ELR (cell line): ENCODE results near the gene SLC45A3.
"Not testable (repeated sequence)": the region's sequence is repeated elsewhere in the genome, so short reads cannot be mapped to it uniquely, and the experiment has no call there.

Source experiments
- DNase-seq: peaks from one replicate; pipeline ENCODE4 v3.0.0-alpha.2; 2015; ENCODE audit warnings: low read depth

SLC45A3 gene

DNA sequence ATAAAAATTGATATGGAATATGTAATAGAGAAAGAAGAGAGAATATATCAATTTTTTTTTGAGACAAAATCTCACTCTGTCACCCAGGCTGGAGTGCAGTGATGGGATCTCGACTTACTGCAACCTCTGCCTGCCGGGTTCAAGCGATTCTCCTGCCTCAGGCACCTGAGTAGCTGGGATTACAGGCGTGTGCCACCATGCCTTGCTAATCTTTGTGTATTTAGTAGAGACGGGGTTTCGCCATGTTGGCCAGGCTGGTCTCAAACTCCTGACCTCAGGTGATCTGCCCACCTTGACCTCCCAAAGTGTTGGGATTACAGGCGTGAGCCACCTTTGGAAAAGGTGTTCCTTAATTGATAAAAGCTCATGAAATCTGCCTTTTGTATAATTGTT lies 44.2 kb downstream of the SLC45A3 start:
- DNase-seq, result not testable (repeated sequence)

DNA sequence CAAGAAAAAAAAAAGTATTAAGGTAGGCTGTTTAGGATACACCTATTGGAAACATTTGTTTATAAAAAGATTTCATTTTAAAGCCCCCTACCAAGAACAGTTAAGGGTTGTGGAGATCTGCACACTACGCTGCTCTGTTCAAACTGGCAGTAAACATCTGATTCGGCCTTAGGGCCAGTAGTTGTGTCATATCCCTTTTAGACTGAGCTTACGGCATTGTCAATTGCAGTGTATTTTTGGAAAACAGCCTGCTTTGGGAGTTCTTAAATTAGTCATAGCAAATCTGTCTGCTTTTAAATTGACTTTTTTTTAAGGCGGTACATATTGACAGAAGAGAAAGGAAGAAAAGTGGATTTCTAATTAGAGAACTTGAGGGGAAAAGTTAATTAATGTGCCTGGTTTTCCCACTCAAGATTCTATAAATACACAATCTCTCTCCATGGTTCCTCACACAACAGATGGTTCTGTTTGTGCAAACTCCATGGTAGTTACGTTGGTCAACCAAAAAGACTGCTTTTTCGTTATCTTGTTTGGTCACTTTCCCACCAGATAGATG lies 46.8 kb downstream of the SLC45A3 start:
- peak; percentile 65 for DNase-seq

DNA sequence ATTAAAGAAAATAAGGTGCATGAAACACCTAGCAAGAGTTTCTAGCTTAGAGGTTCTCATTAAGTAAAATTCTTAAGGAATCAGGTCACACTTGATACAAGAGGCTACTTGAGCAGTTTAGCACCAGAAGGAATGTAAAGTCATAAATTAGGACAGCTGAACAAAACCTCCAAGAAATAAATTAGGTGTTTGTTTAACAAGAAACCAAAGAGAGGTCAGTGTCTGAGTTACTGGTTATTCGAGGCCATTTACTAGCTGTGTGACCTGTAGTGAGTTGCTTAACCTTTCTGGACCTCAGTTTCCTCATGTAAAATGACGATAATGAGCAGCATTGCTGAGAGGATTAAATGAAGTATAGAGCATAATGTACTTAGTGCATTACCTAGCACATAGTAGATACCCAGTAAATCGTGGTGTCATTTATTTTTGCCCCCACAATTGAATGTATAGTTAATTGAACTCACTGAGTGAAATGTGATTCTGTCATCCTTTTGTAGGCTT lies 47.6 kb downstream of the SLC45A3 start:
- DNase-seq, result no peak

DNA sequence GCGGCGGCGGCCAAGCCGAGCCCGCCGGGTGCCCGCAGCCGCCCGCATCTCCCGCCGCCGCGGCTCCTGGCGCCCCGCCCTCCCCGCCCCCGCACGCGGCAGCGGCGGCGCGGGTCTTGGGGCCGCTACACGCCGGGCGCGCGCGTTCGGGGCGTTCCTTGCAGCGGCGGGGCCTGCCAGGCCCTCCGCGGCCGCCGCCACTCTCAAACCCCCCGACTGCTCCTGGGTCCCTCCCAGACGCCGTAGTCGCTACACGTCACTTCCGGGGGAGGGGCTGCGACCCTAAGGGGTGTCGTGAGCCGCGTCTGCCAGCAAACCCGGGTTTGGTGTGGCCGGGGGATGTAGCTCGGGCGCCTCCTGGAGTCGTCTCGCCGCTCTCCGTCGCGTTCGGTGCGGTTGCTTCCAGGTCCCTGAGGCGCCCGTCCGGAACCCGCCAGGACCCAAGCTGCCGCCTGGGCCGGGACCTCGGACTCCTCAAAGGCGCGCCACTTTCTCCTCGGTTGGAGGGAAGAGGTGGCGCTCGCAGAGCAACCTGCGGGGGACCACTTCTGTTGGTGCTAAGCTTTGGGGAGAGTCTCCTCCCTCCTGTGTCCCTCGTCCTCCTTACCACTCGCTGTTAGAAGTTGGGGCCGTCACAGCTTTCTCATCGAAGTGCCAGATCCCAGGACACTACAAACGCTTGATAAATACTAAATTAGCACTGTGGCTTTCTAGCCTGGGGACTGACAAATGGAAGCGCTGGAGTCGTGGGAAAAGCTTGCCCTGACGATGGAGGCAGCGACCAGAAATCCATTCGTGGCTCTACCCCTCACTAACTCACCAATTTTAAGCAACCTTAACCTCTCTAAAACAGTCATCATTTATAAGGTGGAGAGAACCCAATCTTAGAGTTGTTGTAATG lies 48.3 kb downstream of the SLC45A3 start, which contains the start of gene ELK4:
TSS of gene ELK4 (minus strand) at position 244 of the 901 bp plus-strand sequence. CDS start 8,129 bp downstream, outside the sequence.
- DNase-seq, result peak; percentile 98

DNA sequence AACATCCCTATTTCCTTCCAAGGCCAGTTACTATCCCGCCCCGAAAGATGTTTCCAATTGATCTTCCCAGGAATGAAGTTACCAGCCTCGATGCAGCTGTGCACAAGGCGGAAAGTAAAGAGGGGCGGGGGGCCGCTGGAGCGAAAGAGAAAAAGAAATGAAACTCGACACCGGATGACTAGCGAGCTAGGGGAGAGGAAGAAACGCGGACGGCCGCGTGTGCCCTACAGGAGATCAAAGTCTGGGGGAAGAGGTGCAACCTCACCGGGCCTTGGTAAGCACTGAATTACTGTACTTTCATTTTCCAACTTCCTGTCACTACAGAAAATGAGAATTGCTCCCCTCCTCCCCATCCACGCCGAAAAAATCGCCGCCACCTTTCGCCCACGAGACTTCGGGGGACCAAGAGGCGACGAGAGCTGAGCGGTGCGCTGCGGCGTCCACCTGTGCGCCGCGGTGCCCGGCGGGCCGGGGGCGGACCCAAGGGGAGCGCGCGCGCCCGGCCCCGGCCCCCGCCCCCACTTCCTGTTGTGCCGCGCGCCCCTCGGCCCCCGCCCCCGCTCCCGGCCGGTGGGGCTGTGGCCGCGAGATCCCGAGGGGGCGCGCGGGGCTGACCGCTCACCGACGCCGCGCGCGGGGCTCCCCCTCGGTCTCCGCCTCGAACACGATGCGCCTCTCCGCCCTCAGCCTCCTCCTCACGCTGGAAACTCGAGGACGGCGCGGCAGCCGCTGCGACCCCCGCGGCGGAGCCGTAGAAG lies 49.1 kb downstream of the SLC45A3 start:
- peak; percentile 80 for DNase-seq

DNA sequence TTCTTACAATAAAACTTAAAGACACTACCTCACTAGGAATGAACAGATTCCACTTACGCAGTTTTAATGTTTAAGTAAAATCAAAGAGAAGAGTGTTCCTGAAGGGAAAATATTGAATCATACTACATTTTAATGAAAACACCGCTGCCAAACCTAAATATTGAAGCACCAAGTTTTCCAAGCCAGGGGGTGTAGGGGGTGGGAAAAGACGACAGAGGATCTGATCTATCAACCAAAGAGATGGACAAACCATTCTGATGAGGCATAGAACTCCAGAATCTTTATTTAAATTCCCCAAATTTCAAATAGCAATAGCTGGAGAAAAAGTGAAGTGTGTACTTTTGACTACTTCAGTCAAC lies 49.7 kb downstream of the SLC45A3 start:
- peak; percentile 14 for DNase-seq

DNA sequence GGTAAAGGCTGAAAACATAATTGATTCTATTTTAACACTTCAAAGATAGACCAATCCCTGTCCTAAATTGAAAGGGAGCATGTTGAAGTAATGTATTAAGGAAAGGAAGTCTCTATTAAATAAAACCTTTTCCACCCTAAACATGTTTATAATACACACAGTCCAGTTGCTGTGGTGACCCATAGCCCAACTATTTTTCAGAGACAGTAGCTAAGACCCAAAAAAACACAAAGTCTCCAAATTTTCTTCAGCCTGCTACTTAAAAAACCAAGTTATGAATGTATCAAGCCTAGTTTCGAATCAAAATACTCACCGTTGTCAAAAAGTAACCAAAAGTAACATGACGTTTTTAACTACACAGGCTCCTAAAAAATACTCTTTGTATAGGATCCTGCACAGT lies 50.1 kb downstream of the SLC45A3 start:
- DNase-seq, result peak; percentile 36

DNA sequence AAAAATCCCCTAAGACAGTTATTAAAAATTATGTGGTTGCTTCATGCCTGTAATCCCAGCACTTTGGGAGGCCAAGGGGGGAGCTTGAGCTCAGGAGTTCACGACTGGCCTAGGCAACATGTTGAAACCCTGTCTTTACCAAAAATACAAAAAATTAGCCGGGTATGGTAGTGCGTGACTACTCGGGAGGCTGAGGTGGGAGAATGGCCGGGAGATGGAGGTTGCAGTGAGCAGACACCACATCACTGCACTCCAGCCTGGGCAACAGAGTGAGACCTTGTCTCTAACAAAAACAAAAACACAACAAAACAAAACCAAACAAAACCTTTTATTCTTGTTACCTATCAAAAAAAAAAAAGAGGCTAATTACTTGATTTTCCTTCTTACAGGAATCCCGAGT lies 50.6 kb downstream of the SLC45A3 start:
- DNase-seq, result no peak

DNA sequence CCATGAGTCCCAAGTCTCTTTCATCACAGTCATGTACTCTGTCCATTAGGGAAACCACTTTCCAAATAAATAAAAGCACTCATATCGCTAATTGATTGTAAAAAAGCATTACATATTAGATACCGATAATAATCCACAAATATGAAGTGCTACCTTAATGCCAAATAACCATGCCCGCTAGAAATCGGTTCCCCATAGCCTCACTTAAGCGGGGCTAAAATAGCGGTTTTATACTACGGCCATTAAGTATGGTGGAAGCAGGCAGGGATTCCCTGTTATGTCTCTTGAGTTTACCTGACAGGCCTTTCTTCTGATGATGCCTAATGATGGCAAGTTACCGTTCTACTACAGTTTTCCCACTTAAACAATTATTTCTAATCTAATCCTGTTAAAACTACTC lies 52.4 kb downstream of the SLC45A3 start:
- no peak for DNase-seq

DNA sequence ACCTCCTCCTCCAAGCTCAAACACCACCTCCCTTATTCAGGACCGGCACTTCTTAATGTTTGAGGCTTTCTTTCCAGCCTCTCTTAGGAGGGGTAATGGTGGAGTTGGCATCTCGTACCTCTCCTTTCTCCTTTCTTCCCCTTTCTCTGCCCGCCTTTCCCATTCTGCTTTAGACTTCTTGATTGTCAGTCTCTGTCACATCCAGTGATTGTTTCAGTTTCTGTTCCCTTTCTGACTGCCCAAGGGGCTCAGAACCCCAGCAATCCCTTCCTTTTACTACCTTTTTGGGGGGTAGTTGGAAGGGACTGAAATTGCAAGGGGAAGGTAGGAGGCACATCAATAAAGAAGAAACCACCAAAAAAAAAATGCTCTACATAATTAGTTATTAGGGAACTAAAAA lies 54.1 kb downstream of the SLC45A3 start:
- DNase-seq, result no peak

DNA sequence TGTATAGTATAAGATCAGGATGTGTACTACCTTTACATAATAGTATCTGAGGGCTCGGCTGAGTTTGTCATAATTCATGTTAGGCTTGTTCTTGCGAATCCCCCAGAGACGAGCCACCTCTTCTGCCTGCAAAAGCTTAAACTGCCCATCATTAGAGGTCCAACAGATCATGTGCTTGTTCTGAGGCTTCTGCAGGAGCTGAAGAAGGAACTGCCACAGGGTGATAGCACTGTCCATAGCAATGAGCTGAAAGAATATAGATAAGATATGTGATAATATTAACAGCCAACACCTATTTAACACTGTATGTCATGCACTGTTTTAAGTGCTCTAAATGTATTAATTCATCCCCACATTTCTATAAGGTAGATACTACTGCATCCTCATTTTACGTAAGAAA lies 56.7 kb downstream of the SLC45A3 start:
- no peak for DNase-seq

DNA sequence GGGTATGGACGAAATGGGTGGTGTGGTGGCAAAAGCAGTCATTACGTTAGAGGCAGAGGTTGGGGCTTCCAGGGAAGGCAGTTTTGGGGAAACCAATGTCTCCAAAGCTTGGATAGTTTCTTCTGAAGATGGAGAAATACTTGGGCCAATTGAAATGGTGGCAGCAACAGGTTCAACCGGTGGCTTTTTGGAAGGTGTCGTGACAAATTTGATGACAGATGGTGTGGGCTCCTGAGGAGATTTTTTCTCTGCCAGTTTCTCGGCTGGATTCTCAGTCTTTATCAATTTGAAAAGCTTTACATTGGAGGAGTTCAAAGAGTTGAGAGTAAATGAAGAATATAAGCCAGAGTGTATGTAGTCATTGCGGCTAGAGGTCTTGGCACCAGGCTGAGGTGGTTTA lies 60.0 kb downstream of the SLC45A3 start:
- DNase-seq, result no peak

DNA sequence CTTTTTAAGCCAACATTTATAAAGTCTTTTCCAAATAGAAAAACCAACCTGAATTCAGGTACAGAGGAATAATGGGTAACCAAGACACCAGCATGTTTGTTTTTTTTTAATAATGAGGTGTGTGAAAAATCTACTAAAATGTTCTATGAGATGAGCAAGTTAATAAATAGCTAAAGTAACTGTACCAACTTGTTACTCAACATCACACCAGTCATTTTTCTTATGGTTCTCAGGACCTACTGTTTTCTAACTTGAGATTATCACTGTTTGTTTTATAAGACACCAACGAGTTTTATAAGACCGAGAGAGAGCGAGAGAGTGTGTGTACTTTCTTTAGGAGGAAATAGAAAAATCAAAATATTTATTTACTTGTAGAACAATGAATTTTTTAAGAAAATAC lies 60.9 kb downstream of the SLC45A3 start:
- no peak for DNase-seq

DNA sequence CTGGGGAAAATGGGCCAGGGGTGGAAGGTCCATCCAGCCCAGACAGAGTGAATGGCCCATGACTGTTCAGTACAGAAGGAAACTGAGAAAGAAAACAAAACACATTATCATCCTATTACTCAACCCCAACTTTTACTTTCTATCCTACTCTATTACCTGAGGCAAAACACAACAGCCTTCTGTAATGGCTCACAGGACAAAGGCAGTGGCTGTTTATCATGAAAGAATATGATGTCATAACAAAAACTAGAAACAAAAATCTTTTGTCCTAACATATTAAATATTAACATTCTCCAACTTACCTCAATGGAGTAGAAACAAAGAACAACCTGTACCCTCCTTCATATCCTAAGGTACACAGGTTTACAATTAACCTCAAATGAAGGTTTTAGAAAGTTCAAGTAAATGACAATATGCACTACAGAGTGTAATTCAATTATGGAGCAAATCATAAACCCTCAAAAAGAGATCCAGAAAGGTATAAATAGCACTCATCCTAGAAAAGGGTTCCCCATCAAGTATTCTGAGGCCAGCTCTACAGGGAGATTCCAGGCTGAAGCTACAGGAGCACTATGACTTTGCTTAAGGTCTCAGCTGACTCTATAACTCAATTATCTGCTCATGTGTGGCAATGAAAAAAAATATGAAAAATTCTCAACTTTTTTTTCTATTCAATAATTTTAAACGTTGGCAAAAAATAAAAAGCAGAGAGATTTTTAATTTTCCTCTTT lies 63.6 kb downstream of the SLC45A3 start:
- peak; percentile 39 for DNase-seq

DNA sequence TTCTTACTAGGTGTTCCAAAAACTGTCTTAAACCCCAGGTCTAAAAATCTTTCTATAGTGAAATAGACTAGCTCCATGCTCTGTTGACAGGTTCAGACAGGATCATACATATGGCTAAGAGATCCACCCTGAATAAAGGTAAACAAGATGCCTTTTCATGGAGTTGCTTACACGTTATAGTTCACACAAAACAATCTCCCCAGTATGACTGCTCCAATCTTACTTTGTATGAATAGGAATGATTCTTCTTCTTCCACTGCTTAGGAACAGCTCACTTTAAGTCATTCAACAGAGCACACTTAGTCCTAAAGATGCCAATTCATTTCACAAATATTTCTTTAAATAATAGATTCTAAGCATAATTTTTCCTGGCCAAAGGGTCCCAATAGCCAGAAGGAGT lies 64.5 kb downstream of the SLC45A3 start:
- no peak for DNase-seq

DNA sequence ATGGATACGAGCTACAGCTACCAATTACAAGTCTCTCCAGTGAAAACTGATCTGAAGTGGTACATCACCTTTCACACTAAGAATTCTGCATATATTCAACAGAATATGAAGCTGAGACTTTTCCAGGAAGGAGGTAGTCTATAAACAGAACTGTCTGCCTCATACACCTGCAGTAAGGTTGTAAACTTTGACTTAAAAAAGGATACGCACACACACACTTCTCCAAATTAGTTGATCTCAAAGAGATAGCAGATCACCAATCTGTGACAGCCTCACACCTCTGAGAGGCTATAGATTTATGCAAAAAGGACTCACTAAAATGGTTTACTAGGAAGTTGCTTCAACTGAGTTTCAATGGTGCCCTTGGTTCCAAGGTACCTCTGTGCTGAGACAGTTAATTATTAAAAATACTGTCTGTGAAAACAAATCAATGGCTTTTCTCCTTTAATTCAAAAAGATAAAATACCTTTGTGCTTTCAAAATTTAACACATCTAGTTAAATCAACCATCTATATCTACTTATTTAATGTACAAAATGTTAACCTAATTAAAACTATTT lies 66.4 kb downstream of the SLC45A3 start:
- no peak for DNase-seq

DNA sequence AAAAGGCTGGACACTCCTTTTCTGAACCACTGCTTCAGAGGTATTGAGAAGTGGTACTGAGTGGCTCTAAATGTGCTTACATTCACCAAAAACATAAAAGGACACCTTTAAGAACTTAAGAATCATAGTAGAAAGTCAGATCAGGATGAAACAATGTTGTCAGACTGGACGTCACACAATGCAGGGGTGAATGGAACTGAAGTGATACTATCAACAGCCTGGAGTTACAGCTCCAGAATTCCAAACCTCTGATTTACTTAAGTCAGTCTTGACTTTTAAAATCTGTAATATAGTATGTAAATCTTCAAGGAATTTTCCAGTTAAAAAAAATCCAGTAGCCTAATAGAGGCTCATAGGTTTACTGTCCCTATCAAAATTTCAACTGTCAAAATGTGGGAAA lies 67.8 kb downstream of the SLC45A3 start:
- DNase-seq, result no peak

DNA sequence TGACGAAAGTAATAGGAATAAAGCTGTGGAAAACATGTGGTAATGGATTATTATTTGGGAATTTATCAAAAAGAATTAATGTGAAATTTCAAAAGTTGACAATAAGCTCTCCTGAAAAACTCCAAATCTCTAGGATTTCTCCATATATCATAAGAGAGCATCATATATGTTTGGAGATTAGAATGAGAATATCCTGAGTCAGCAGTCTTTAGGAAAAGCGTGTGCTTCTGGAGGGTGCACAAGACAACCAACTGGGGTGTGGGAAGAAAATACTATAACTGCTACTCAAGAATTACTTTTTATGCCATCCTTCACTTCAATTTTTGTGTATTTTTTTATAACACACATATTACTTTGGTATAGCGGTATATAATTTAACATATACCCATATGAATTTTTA lies 68.2 kb downstream of the SLC45A3 start:
- DNase-seq, result no peak

DNA sequence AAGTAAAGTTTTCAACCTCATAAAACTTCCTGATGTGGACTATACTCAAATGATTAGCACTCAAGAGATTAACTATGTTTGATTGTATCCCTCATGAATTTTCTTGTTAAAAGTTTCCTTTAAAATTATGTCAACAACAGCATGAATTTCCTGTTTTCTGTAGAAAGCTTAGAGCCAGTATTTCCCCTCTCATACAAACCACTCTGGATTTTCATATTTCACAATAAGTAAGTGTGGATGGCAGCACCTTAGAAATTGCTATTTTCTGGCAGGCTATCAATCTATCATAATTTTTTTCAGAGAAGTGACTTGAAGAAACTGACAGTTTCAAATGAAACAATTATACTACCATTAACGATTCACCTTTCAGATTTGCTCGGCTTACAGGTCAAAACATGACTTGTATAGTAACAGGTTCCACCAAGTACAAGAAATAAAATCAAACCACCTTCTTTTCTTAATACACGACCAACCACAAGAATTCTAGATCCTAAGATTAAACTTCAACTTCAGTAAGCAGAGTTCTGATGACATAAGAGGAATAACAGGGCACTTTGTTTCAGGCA lies 69.3 kb downstream of the SLC45A3 start:
- no peak for DNase-seq

DNA sequence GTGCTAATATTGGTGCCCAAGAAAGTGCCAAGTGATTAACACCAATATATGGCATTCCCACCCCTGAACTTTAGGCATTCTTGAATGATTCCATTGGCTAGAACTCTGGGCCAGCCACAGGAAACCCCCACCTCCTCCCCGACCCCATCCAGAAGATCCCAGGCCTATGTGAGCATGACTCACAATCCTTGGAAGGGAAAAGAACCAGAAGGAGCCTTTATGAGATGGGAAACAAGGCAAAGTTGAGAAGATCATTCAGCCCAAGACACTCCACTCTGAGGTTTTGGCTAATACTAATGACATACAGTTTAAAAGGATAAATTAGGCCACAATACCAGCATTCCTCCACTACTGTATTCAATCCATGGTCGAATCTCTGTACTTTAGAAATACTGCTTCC lies 70.3 kb downstream of the SLC45A3 start:
- peak; percentile 62 for DNase-seq
